Endometrium (tissue), 2 donors: ENCODE results near the gene FANCC.

Experiments used
- FAIRE-seq: peaks from 2 replicates; lab custom pipeline; 2012; peaks lifted over from hg19 to GRCh38; lab: Jason Lieb, UNC
- donor health status: control.
- donor health status: control.

FANCC gene

GRCh38 chr9:95098391-95098921 lies 219.1 kb downstream of the FANCC start:
- FAIRE-seq = no peak

- FAIRE-seq = no peak
These were observed 220.2 kb downstream of the FANCC start for GRCh38 chr9:95097279-95097678.

GRCh38 chr9:95096807-95097206 lies 220.7 kb downstream of the FANCC start:
- FAIRE-seq = no peak

GRCh38 chr9:95096381-95096780 lies 221.1 kb downstream of the FANCC start:
- no peak for FAIRE-seq

- no peak for FAIRE-seq
These were observed 221.7 kb downstream of the FANCC start for GRCh38 chr9:95095641-95096355.

GRCh38 chr9:95094002-95094401 lies 223.5 kb downstream of the FANCC start:
- FAIRE-seq = no peak

- FAIRE-seq = no peak
These were observed 223.9 kb downstream of the FANCC start for GRCh38 chr9:95093586-95093985.

GRCh38 chr9:95092262-95093072 lies 225.0 kb downstream of the FANCC start:
- peak; percentile 15 for FAIRE-seq

- FAIRE-seq = no peak
These were observed 225.8 kb downstream of the FANCC start for GRCh38 chr9:95091601-95092261.

- FAIRE-seq = peak; percentile 77
These were observed 226.5 kb downstream of the FANCC start for GRCh38 chr9:95090871-95091577.

- no peak for FAIRE-seq
These were observed 227.3 kb downstream of the FANCC start for GRCh38 chr9:95090023-95090791.

GRCh38 chr9:95089257-95090022 lies 228.1 kb downstream of the FANCC start:
- FAIRE-seq = no peak

- no peak for FAIRE-seq
These were observed 228.9 kb downstream of the FANCC start for GRCh38 chr9:95088421-95089161.

GRCh38 chr9:95087659-95088242 lies 229.8 kb downstream of the FANCC start:
- no peak for FAIRE-seq

GRCh38 chr9:95086564-95086955 lies 230.9 kb downstream of the FANCC start:
- no peak for FAIRE-seq

GRCh38 chr9:95085861-95086563 lies 231.5 kb downstream of the FANCC start:
- FAIRE-seq = no peak

GRCh38 chr9:95085036-95085770 lies 232.3 kb downstream of the FANCC start:
- FAIRE-seq = no peak
